GM18499 (cell line): Measurements from ENCODE around the gene RAPGEF5.
"Not testable (repeated sequence)": the region's sequence is repeated elsewhere in the genome, so short reads cannot be mapped to it uniquely, and the experiment has no call there.

Source experiments
- ATAC-seq: cut with Tn5 transposase; IDR thresholded peaks from one replicate; pipeline ENCODE4 v1.9.1; 2021; ENCODE audit warnings: moderate number of reproducible peaks; ENCODE audit not compliant: insufficient read depth, unreplicated experiment

Gene RAPGEF5

GRCh38 chr7:22110881-22111280 is 246.1 kb downstream of the RAPGEF5 start:
- no peak for ATAC-seq

- peak; percentile 51 for ATAC-seq
Observed at GRCh38 chr7:22110227-22110839, 246.6 kb downstream of the RAPGEF5 start.

- ATAC-seq, result no peak
Observed at GRCh38 chr7:22109761-22110160, 247.2 kb downstream of the RAPGEF5 start.

- ATAC-seq, result no peak
Observed at GRCh38 chr7:22108151-22108845, 248.7 kb downstream of the RAPGEF5 start.

GRCh38 chr7:22105550-22105949 is 251.4 kb downstream of the RAPGEF5 start:
- no peak for ATAC-seq

GRCh38 chr7:22094413-22095342 is 262.3 kb downstream of the RAPGEF5 start:
- ATAC-seq, result no peak

GRCh38 chr7:22093936-22094335 is 263.0 kb downstream of the RAPGEF5 start:
- ATAC-seq, result no peak

GRCh38 chr7:22093001-22093400 is 264.0 kb downstream of the RAPGEF5 start:
- no peak for ATAC-seq

- not testable (repeated sequence) for ATAC-seq
Observed at GRCh38 chr7:22090958-22091525, 265.9 kb downstream of the RAPGEF5 start.

- no peak for ATAC-seq
Observed at GRCh38 chr7:22090512-22090911, 266.4 kb downstream of the RAPGEF5 start.

GRCh38 chr7:22090107-22090506 is 266.8 kb downstream of the RAPGEF5 start:
- no peak for ATAC-seq

- ATAC-seq, result no peak
Observed at GRCh38 chr7:22088827-22089226, 268.1 kb downstream of the RAPGEF5 start.

GRCh38 chr7:22087861-22088260 is 269.1 kb downstream of the RAPGEF5 start:
- no peak for ATAC-seq

GRCh38 chr7:22083704-22084240 is 273.2 kb downstream of the RAPGEF5 start:
- ATAC-seq, result no peak

GRCh38 chr7:22082886-22083703 is 273.9 kb downstream of the RAPGEF5 start:
- peak; percentile 84 for ATAC-seq

- ATAC-seq, result peak; percentile 6
Observed at GRCh38 chr7:22082553-22082885, 274.4 kb downstream of the RAPGEF5 start.

GRCh38 chr7:22080219-22080618 is 276.7 kb downstream of the RAPGEF5 start:
- not testable (repeated sequence) for ATAC-seq

- ATAC-seq, result not testable (repeated sequence)
Observed at GRCh38 chr7:22078872-22079271, 278.1 kb downstream of the RAPGEF5 start.

- no peak for ATAC-seq
Observed at GRCh38 chr7:22075561-22075960, 281.4 kb downstream of the RAPGEF5 start.

- no peak for ATAC-seq
Observed at GRCh38 chr7:22074897-22075296, 282.1 kb downstream of the RAPGEF5 start.
